ENCODE results near the gene AVPR1B.

AVPR1B gene

GRCh38 chr1:206136241-206136640 is 19.1 kb upstream of the AVPR1B start:
- DNase-seq (ENCODE audit: low read depth), result no peak
- no peak overlapping the region for H3K4me3 ChIP-seq (ENCODE audit: control insufficient read depth, low read depth, low read length)
- no peak for TF ChIP-seq CTCF (IDR thresholded peaks at IDR 0.05; ENCODE audit: control insufficient read depth, insufficient read depth, low read depth, low read length, missing control alignments)

GRCh38 chr1:206135248-206135647 is 18.1 kb upstream of the AVPR1B start:
- no peak overlapping the region for H3K4me3 ChIP-seq (ENCODE audit: control insufficient read depth, low read depth, low read length)
- no peak for TF ChIP-seq CTCF (IDR thresholded peaks at IDR 0.05; ENCODE audit: control insufficient read depth, insufficient read depth, low read depth, low read length, missing control alignments)
- DNase-seq (ENCODE audit: low read depth), result no peak

GRCh38 chr1:206133751-206134415 is 16.7 kb upstream of the AVPR1B start:
- TF ChIP-seq CTCF (IDR thresholded peaks at IDR 0.05; ENCODE audit: control insufficient read depth, insufficient read depth, low read depth, low read length, missing control alignments), result no peak
- no peak overlapping the region for H3K4me3 ChIP-seq (ENCODE audit: control insufficient read depth, low read depth, low read length)
- no peak for DNase-seq (ENCODE audit: low read depth)

GRCh38 chr1:206131037-206131436 is 13.8 kb upstream of the AVPR1B start:
- TF ChIP-seq CTCF (IDR thresholded peaks at IDR 0.05; ENCODE audit: control insufficient read depth, insufficient read depth, low read depth, low read length, missing control alignments), result no peak
- DNase-seq (ENCODE audit: low read depth), result no peak
- H3K4me3 ChIP-seq (ENCODE audit: control insufficient read depth, low read depth, low read length), result no peak overlapping the region

GRCh38 chr1:206128196-206128595 is 11.0 kb upstream of the AVPR1B start:
- no peak for DNase-seq (ENCODE audit: low read depth)
- H3K4me3 ChIP-seq (ENCODE audit: control insufficient read depth, low read depth, low read length), result no peak overlapping the region
- no peak for TF ChIP-seq CTCF (IDR thresholded peaks at IDR 0.05; ENCODE audit: control insufficient read depth, insufficient read depth, low read depth, low read length, missing control alignments)

GRCh38 chr1:206127336-206127735 is 10.1 kb upstream of the AVPR1B start:
- H3K4me3 ChIP-seq (ENCODE audit: control insufficient read depth, low read depth, low read length), result no peak overlapping the region
- no peak for DNase-seq (ENCODE audit: low read depth)
- no peak for TF ChIP-seq CTCF (IDR thresholded peaks at IDR 0.05; ENCODE audit: control insufficient read depth, insufficient read depth, low read depth, low read length, missing control alignments)
